VCaP (cell line): Measurements from ENCODE around the gene SSC5D.

Experiments
- H3K27ac ChIP-seq: fragments of 450-650 bp; 2 replicates; pipeline ENCODE4 v1.5.1; 2017
- TF ChIP-seq, protein P1 (sequence below): fragments of 450-650 bp; conservative IDR thresholded peaks from 2 replicates; pipeline ENCODE4 v1.5.1; 2017; ENCODE audit warnings: mild to moderate bottlenecking, moderate library complexity

Gene SSC5D

DNA sequence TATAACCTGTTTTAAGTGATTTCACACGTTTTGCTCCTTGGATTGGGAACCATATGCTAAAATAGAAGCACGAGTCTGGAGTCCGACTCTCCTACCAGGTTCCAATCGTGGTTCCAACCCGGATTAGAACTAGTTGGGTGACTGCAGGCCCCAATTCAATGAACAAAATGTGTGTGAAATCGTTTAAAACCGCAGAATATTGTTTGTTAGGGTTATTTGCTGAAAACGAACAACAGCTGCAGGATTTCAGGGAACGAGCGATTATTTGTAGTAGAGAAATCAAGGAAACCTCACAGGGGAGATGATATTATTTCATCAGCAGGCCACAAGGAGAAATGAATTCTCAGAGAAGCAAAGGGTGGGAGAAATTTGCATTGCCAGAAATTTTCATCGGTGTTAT lies 16.7 kb downstream of the SSC5D start:
- no peak overlapping the region for H3K27ac ChIP-seq
- TF ChIP-seq, protein P1, sequence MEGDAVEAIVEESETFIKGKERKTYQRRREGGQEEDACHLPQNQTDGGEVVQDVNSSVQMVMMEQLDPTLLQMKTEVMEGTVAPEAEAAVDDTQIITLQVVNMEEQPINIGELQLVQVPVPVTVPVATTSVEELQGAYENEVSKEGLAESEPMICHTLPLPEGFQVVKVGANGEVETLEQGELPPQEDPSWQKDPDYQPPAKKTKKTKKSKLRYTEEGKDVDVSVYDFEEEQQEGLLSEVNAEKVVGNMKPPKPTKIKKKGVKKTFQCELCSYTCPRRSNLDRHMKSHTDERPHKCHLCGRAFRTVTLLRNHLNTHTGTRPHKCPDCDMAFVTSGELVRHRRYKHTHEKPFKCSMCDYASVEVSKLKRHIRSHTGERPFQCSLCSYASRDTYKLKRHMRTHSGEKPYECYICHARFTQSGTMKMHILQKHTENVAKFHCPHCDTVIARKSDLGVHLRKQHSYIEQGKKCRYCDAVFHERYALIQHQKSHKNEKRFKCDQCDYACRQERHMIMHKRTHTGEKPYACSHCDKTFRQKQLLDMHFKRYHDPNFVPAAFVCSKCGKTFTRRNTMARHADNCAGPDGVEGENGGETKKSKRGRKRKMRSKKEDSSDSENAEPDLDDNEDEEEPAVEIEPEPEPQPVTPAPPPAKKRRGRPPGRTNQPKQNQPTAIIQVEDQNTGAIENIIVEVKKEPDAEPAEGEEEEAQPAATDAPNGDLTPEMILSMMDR = no peak

DNA sequence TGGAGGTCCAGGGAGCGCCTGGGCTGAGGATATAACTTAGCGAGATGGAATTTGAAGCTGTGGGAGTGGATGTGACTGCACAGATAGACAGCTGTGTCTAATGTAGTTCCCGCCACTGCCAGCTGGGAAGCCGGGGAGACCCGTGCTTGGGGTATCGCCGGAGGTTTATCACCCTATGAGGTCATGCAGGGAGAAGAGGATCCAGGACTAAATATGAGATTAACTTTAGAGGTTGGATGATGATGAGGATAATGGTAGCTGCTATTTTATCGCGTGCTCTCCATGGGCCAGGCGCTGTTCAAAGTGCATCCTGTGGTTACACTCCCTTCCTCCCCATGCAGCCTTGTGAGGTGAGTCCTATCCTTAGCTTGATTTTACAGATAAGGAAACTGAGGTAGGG lies 19.9 kb downstream of the SSC5D start:
- TF ChIP-seq, protein P1 = no peak

DNA sequence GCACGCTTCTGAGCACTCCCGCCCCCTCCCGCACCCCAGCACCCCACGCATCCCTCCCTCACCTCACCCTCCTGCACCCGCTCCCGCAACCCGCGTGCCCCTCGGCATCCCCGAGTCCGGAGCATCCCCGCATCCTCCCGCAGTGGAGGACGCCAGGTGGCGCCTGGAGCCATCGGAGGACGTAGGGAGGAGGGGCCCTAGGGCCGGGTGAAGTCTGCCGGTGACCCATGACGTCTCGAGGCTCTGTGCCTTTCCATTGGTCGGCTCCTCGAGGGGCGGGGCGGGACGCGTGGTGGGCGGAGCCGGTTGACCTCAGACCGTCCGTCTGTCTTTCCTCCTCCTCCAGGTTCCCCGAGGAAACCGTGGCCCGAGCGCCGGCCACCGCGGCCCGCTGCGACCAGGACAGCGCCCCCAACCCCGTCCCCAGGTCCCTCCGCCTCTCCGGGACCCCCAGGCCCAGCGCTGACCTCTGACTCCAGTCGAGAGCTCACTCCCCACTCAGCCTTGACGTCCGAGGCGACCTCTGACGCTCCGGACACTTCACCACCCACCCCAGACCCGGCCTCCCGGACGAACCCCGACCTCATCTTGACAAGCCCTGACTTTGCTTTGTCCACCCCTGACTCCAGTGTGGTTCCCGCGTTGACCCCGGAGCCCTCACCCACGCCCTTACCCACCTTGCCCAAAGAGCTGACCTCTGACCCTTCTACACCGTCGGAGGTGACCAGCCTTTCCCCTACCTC lies 28.8 kb downstream of the SSC5D start:
- TF ChIP-seq, protein P1 = peak; percentile 95

More for the DNA sequence above, 19.9 kb downstream of the SSC5D start:
- H3K27ac ChIP-seq = no peak overlapping the region

DNA sequence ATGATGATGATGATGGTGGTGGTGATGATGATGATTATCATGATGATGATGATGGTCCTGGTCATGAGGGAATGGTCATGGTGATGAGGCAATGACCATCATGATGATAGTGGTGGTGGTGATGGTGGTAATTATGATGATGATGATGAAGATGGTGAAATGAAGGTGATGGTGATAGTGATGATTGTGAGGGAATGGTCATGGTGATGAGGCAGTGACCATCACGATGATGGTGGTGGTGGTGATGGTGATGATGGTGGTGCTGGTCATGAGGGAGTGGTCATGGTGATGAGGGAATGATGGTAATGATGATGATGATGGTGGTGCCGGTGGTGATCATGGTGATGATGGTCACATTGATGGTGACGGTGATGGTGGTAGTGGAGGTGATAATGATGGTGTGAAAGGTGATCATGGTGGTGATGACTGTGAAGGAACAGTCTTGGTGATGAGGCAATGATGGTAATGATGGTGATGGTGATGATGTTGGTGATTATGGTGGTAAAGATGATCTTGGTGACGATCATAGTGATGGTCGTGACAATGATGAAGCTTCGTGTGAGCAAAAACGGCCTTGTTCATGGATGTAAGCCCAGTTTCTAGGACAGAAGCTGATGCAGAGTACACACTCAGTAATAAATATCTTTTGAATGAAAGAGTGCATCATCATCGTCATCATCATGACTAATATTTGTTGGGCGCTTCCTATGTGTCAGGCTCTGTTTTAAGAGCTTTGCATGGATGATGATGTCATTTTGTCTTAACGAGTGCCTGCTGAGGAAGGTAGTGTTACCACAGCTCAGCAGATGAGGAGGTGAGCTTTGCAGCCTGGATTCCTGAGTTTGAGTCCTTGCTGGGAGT lies 31.4 kb downstream of the SSC5D start:
- TF ChIP-seq, protein P1 = no peak
- H3K27ac ChIP-seq = no peak overlapping the region

More for the DNA sequence above, 28.8 kb downstream of the SSC5D start:
- H3K27ac ChIP-seq = peak overlapping the region; percentile 53; the same call in 1 of the 2 replicates

DNA sequence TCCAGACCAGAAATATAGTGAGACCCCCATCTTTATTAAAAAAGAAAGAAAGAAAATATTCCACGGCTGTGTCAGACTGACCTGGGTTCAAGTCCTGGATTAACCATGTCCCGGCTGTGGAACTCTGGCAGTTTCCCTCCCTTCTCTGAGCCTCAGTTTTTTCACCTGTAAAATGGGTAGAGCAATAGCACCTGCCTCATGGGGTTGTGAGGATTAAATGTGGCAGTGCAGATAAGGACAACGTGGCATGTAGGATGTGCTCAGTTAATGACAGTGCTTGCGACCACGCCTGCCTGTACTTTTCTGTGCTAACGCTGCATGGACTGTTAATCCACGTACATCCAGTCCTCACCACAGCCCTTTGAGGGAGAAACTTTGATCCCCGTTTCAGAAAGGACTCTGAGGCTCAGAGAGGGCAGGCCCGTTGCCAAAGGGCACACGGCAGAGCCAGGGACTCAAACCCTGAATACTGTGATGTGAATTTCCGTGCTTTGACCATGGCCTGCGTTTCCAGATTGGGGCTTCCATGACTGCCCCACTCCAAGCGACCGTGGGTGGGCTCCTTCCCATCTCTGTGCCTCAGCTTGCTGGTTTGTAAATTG lies 32.6 kb downstream of the SSC5D start:
- no peak overlapping the region for H3K27ac ChIP-seq
- TF ChIP-seq, protein P1 = no peak

DNA sequence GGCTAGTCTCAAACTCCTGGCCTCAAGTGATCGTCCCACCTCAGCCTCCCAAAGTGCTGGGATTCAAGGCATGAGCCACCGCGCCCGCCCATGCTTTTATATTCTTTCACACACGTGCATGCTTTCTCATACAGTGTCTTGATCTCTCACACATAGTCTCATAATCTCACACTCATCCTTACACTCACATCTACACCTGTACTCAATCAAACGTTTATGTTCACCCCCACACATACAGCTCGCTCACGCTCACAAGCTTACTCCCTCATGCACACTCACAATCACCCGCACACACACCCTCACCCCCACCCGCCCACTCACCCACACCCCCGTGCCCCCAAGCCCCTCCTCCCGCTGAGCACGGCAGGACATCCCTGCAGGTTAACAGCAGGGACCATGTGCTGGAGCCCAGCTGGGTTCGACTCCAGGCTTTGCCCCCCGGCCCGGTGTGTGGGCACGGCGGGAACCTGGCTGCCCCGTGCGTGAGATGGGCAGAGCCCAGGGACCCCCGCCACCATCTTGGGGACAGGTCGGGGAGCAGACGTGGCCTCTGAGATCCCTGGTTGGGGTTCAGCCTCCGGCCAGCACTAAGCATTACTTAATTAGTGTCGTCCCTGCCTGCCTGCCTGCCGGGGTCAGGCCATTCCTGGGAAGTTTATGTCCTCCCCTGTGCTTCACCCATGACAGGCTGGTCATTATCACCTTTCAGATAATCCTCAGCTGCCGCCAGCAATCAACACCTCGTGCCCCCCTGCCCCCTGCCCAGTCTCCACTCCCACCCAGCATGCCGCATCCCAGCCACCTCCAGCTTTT lies 37.3 kb downstream of the SSC5D start:
- H3K27ac ChIP-seq = peak overlapping the region; percentile 55

More for the DNA sequence above, 37.3 kb downstream of the SSC5D start:
- TF ChIP-seq, protein P1 = no peak
